Endothelial cell of umbilical vein (primary cell): Measurements from ENCODE around the gene RANBP1. TPM values are rescaled to one million over a fixed set of nuclear protein-coding genes. Genes with fewer than 3 reads are reported as not detected.

Experiments used
- BruUV-seq: library from RNA; stranded (reverse); fragments of 400-500 nt; replicated peaks from 2 replicates; lab custom pipeline; 2021; lab: Mats Ljungman, UMichigan
- CTCF ChIA-PET: fragments of 300-600, 350-600 bp; sonication (Branson Sonifier 250); formaldehyde crosslinking; loops from one replicate; lab custom pipeline; 2021; ENCODE audit warnings: antibody characterized with exemption, inconsistent platforms; lab: Charles Lee
- POLR2A ChIA-PET: fragments of 300-600, 350-600 bp; sonication (Branson Sonifier 250); formaldehyde crosslinking; loops from one replicate; lab custom pipeline; 2021; ENCODE audit warnings: antibody characterized with exemption, inconsistent platforms; lab: Charles Lee
- DNase-seq: peaks from one replicate; pipeline ENCODE4 v3.0.0-alpha.2; 2011; ENCODE audit warnings: low read depth, low spot score
- FAIRE-seq: peaks from 2 replicates; lab custom pipeline; 2011; peaks lifted over from hg19 to GRCh38; lab: Jason Lieb, UNC
- H2AFZ ChIP-seq: 2 replicates; pipeline ENCODE4 v1.6.0; 2012; ENCODE audit warnings: low read depth, low read length, control low read depth, inconsistent platforms
- H3K27ac ChIP-seq: 2 replicates; pipeline ENCODE4 v1.5.1; 2011; ENCODE audit warnings: low read depth, mild to moderate bottlenecking, control low read depth, low read length, moderate library complexity; ENCODE audit not compliant: insufficient read depth
- H3K27me3 ChIP-seq, 2 experiments: 2 replicates each; pipeline versions ENCODE4 v1.6.0 to v1.6.1; 2011; ENCODE audit warnings: low read length in 2 of 2, mixed read lengths in 1 of 2; ENCODE audit not compliant: control insufficient read depth in 2 of 2, insufficient read depth in 2 of 2
- H3K36me3 ChIP-seq, 2 experiments: 2 replicates in 1 of 2; 3 replicates in 1 of 2; pipeline ENCODE4 v1.5.1; 2011; ENCODE audit warnings: low read length in 2 of 2, mild to moderate bottlenecking in 1 of 2, moderate library complexity in 1 of 2; ENCODE audit not compliant: control insufficient read depth in 2 of 2, insufficient read depth in 2 of 2; ENCODE audit errors: extremely low read depth in 1 of 2
- H3K4me1 ChIP-seq: 3 replicates; pipeline ENCODE4 v1.5.1; 2011; ENCODE audit warnings: mild to moderate bottlenecking, low read length; ENCODE audit not compliant: control insufficient read depth, insufficient read depth; ENCODE audit errors: extremely low read depth
- H3K4me2 ChIP-seq: 2 replicates; pipeline ENCODE4 v1.6.1; 2011; ENCODE audit warnings: low read length, control low read depth, mixed read lengths; ENCODE audit not compliant: insufficient read depth
- H3K4me3 ChIP-seq, 3 experiments: fragments of 200-600 bp in 1 of 3; sonication (generic), shearing (Covaris generic) in 1 of 3; replicated peaks in 1 of 3; 2 replicates each; pipeline ENCODE4 v1.5.1; 2011 to 2016; ENCODE audit warnings: control low read depth in 3 of 3, low read length in 3 of 3, mild to moderate bottlenecking in 2 of 3, inconsistent platforms in 1 of 3, low read depth in 1 of 3, moderate library complexity in 1 of 3; ENCODE audit not compliant: insufficient read depth in 1 of 3
- H3K79me2 ChIP-seq: 2 replicates; pipeline ENCODE4 v1.6.0; 2012; ENCODE audit warnings: low read length, inconsistent platforms; ENCODE audit not compliant: control insufficient read depth, insufficient read depth
- H3K9ac ChIP-seq: replicated peaks from 2 replicates; pipeline ENCODE3; 2011; ENCODE audit warnings: low read length, control low read depth; ENCODE audit not compliant: insufficient read depth; ENCODE audit errors: extremely low read depth
- H3K9me1 ChIP-seq: replicated peaks from 3 replicates; pipeline ENCODE4 v1.6.0; 2011; ENCODE audit warnings: mild to moderate bottlenecking, low read length; ENCODE audit not compliant: control insufficient read depth, insufficient read depth; ENCODE audit errors: extremely low read depth
- H3K9me3 ChIP-seq: replicated peaks from 2 replicates; pipeline ENCODE4 v1.5.1; 2012; ENCODE audit warnings: low read length, inconsistent platforms; ENCODE audit not compliant: control insufficient read depth, insufficient read depth
- H4K20me1 ChIP-seq: replicated peaks from 2 replicates; pipeline ENCODE3; 2011; ENCODE audit warnings: mild to moderate bottlenecking, low read length; ENCODE audit not compliant: control insufficient read depth, insufficient read depth; ENCODE audit errors: extremely low read depth
- EZH2 ChIP-seq: IDR thresholded peaks from 2 replicates; pipeline ENCODE4 v1.6.1; 2012; ENCODE audit warnings: borderline replicate concordance, low read depth, mild to moderate bottlenecking, moderate library complexity, low read length, inconsistent platforms; ENCODE audit not compliant: severe bottlenecking
- FOS ChIP-seq: IDR thresholded peaks from 2 replicates; pipeline ENCODE4 v1.6.1; 2011; ENCODE audit warnings: mild to moderate bottlenecking, low read length, moderate library complexity, borderline replicate concordance; ENCODE audit not compliant: insufficient read depth
- JUN ChIP-seq: IDR thresholded peaks from 2 replicates; pipeline ENCODE4 v1.6.1; 2011; ENCODE audit warnings: borderline replicate concordance, low read depth; ENCODE audit not compliant: insufficient read length, insufficient read depth
- MYC ChIP-seq: IDR thresholded peaks from one replicate; pipeline ENCODE4 v1.6.1; 2011; ENCODE audit warnings: mild to moderate bottlenecking, low read depth, low read length
- POLR2A ChIP-seq: IDR thresholded peaks from 2 replicates; pipeline ENCODE4 v1.6.1; 2012; ENCODE audit warnings: low read depth, mild to moderate bottlenecking, control low read depth, low read length
- POLR2AphosphoS5 ChIP-seq: IDR thresholded peaks from 2 replicates; pipeline ENCODE4 v1.6.1; 2012; ENCODE audit warnings: low read depth, mild to moderate bottlenecking, control low read depth, low read length, moderate library complexity; ENCODE audit not compliant: insufficient read depth
- dilution Hi-C: fragments of 300-500 bp; cut with MboI; formaldehyde crosslinking; loops from one replicate; pipeline ENCODE4 v1.15.0; 2019; ENCODE audit warnings: low sequenced_read_pairs; ENCODE audit not compliant: extremely low pct_ligation_motif_present
- intact Hi-C: fragments of 100-400 bp; cut with micrococcal nuclease; formaldehyde crosslinking; loops from one replicate; pipeline ENCODE4 v1.10.0; 2022
- polyA plus RNA-seq, 4 experiments: library from polyadenylated mRNA; depleted of rRNA in 3 of 4; stranded (reverse) in 3 of 4; unstranded in 1 of 4; fragments of >200 nt; gene quantifications; 2 replicates each; pipeline versions ENCODE4 v1.2.1 to v1.2.3, GENCODE V29; 2011 to 2012; ENCODE audit warnings: missing spikeins in 1 of 4
- total RNA-seq: library from RNA; stranded (reverse); gene quantifications from 2 replicates; pipeline ENCODE4 v1.2.3, GENCODE V29; 2021
- TF ChIP-seq, protein P1 (sequence below): IDR thresholded peaks from 2 replicates; pipeline ENCODE4 v1.6.1; 2011; ENCODE audit not compliant: insufficient read depth, insufficient read length
- TF ChIP-seq, protein P2 (sequence below), 2 donors: IDR thresholded peaks; 1 replicate in 1 of 2; 2 replicates in 1 of 2; pipeline ENCODE4 v1.5.1; 2011; ENCODE audit warnings: low read length in 2 of 2, mild to moderate bottlenecking in 2 of 2, moderate library complexity in 2 of 2, control low read depth in 1 of 2, inconsistent platforms in 1 of 2, low read depth in 1 of 2; ENCODE audit not compliant: insufficient read depth in 1 of 2; ENCODE audit errors: extremely low read depth in 1 of 2

Gene RANBP1
- total and polyA plus RNA-seq, 2 donors (not counting 3 experiments of a cell fraction or from before 2014, with no cell fraction given), result 228 to 247 TPM

DNA sequence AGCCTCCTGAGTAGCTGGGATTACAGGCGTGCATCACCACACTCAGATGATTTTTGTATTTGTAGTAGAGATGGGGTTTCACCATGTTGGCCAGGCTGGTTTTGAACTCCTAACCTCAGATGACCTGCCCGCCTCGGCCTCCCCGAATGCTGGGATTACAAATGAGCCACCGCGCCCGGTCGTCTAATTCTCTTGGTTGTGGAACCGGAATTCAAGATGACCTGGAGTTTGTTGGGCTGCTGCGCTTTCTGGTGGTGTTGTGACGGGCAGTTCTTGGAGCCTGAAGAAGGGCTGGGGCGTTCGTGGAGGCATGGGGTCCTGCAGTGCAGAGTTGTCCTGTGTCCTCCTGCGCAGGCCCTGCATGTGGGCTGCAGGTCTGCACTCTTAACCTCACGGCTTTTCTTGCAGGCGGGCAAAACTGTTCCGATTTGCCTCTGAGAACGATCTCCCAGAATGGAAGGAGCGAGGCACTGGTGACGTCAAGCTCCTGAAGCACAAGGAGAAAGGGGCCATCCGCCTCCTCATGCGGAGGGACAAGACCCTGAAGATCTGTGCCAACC, 6.0 kb downstream of the RANBP1 start:
- no peak for FAIRE-seq
- Histone ChIP-seq H3K9ac (no peak overlapping the region), H3K9me1 (no peaks in the 10 kb centered on the region), H2AFZ (no peak overlapping the region), H3K36me3 (peaks cover 12 to 40% of the 10 kb centered on the region in 2 experiments), H3K79me2 (peaks cover 62% of the 10 kb centered on the region), H3K4me3 (no peak overlapping the region), H3K4me2 (no peak overlapping the region), H3K27me3 (no peaks in the 10 kb centered on the region), H3K27ac (no peak overlapping the region), H4K20me1 (no peaks in the 10 kb centered on the region), H3K4me1 (peaks cover 14% of the 10 kb centered on the region), H3K9me3 (no peaks in the 10 kb centered on the region)
- no TSS peak for BruUV-seq
- no peak for DNase-seq
- intact Hi-C loops, result no loop called here
- TF ChIP-seq FOS, result no peak
- TF ChIP-seq EZH2, result no peak
- TF ChIP-seq POLR2A, result no peak
- TF ChIP-seq, protein P1, sequence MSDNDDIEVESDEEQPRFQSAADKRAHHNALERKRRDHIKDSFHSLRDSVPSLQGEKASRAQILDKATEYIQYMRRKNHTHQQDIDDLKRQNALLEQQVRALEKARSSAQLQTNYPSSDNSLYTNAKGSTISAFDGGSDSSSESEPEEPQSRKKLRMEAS, result no peak
- TF ChIP-seq, protein P2, sequence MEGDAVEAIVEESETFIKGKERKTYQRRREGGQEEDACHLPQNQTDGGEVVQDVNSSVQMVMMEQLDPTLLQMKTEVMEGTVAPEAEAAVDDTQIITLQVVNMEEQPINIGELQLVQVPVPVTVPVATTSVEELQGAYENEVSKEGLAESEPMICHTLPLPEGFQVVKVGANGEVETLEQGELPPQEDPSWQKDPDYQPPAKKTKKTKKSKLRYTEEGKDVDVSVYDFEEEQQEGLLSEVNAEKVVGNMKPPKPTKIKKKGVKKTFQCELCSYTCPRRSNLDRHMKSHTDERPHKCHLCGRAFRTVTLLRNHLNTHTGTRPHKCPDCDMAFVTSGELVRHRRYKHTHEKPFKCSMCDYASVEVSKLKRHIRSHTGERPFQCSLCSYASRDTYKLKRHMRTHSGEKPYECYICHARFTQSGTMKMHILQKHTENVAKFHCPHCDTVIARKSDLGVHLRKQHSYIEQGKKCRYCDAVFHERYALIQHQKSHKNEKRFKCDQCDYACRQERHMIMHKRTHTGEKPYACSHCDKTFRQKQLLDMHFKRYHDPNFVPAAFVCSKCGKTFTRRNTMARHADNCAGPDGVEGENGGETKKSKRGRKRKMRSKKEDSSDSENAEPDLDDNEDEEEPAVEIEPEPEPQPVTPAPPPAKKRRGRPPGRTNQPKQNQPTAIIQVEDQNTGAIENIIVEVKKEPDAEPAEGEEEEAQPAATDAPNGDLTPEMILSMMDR (IDR thresholded peaks at IDR 0.05; ENCODE audit: extremely low read depth in 1 of 2, insufficient read depth in 1 of 2, low read depth in 1 of 2, low read length in 2 of 2), result no peak
- TF ChIP-seq POLR2AphosphoS5, result no peak
- TF ChIP-seq JUN, result no peak
- TF ChIP-seq MYC, result no peak
- dilution Hi-C loops, result no loop called here
- CTCF ChIA-PET, result no interaction called here
- POLR2A ChIA-PET, result no interaction called here
